ENCODE results near the gene AKT2. TPM values are rescaled to one million over a fixed set of nuclear protein-coding genes. Genes with fewer than 3 reads are reported as not detected.

Gene AKT2
- total RNA-seq, 1 experiment from 2014 or later = 150 TPM

- Histone ChIP-seq H3K79me1 (ENCODE audit: insufficient read depth, low read depth, low read length, poor library complexity, severe bottlenecking) (no peaks in the 10 kb centered on the region), H4K8ac (replicated peaks; ENCODE audit: insufficient read length, low read depth, low read length) (no peak overlapping the region), H2BK20ac (ENCODE audit: low read depth, low read length, poor library complexity, severe bottlenecking) (no peak overlapping the region), H4K20me1 (ENCODE audit: control insufficient read depth, insufficient read depth, insufficient read length) (no peaks in the 10 kb centered on the region), H3K4ac (ENCODE audit: low read depth, low read length) (no peak overlapping the region), H2BK12ac (ENCODE audit: insufficient read length, low read depth, low read length) (no peak overlapping the region), H4K5ac (ENCODE audit: insufficient read length, low read depth, low read length) (no peak overlapping the region), H2AK5ac (ENCODE audit: insufficient read length, low read length) (no peak overlapping the region), H3K18ac (ENCODE audit: insufficient read length, low read depth, low read length) (no peak overlapping the region), H3K56ac (ENCODE audit: insufficient read length, low read depth, low read length) (no peak overlapping the region), H3K4me2 (ENCODE audit: insufficient read depth, insufficient read length, low read length) (no peak overlapping the region), H4K91ac (ENCODE audit: insufficient read length, low read depth, low read length) (no peak overlapping the region), H2AFZ (ENCODE audit: low read length) (no peak overlapping the region), H3K9ac (ENCODE audit: extremely low read depth, insufficient read length, low read length) (no peak overlapping the region), H3K79me2 (ENCODE audit: insufficient read depth, low read length) (no peaks in the 10 kb centered on the region), H2BK5ac (ENCODE audit: insufficient read length, low read length) (no peak overlapping the region), H3K14ac (ENCODE audit: insufficient read depth, low read length) (no peak overlapping the region), H2BK120ac (ENCODE audit: low read depth, low read length, poor library complexity, severe bottlenecking) (no peak overlapping the region), H3K4me1 (ENCODE audit: insufficient read depth, low read length) (peaks cover 2% of the 10 kb centered on the region; the same call in 1 of the 2 replicates), H3K27me3 (ENCODE audit: insufficient read depth, low read length) (no peaks in the 10 kb centered on the region), H3K23ac (ENCODE audit: insufficient read length, low read depth, low read length) (no peak overlapping the region), H2BK15ac (ENCODE audit: low read depth, low read length) (no peak overlapping the region), H3K23me2 (ENCODE audit: insufficient read length, low read depth, low read length, poor library complexity, severe bottlenecking) (peaks cover 3% of the 10 kb centered on the region), H3K9me3 (ENCODE audit: control insufficient read depth, low read depth, low read length) (no peaks in the 10 kb centered on the region), H3K27ac (ENCODE audit: insufficient read length, low read depth, low read length) (no peak overlapping the region), H3T11ph (ENCODE audit: low read length) (no peak overlapping the region)
- no peak for DNase-seq
- Mint-ChIP-seq H3K4me1 (peaks cover 19% of the 10 kb centered on the region in 2 experiments), H3K36me3 (ENCODE audit: insufficient read depth in 1 of 3, low read depth in 3 of 3) (no peaks in the 10 kb centered on the region), H3K27me3 (ENCODE audit: low read depth) (peaks cover 11% of the 10 kb centered on the region), H3K4me3 (no peak overlapping the region), H3K27ac (no peak overlapping the region), H3K9me3 (no peaks in the 10 kb centered on the region)
- TF ChIP-seq CTCF (conservative IDR thresholded peaks at IDR 0.05) = no peak
- WGBS (ENCODE audit: extremely low coverage, insufficient read length, low lambda C conversion rate) = no CpG with 5 or more reads among the region's 10 CpGs
Observed at GRCh38 chr19:40228346-40228745, 56.8 kb downstream of the AKT2 start.
